Loucy (cell line): ENCODE results near the gene SOAT2.

Experiments
- H2AFZ ChIP-seq: fragments of 200-600 bp; sonication (generic); 2 replicates; pipeline ENCODE4 v1.6.0; 2016; ENCODE audit warnings: antibody characterized with exemption, mild to moderate bottlenecking, low read length, moderate library complexity
- H3F3A ChIP-seq: fragments of 200-600 bp; 2 replicates; pipeline ENCODE4 v1.6.0; 2016; ENCODE audit warnings: antibody characterized with exemption, low read depth, mild to moderate bottlenecking
- H3K27me3 ChIP-seq: fragments of 200-600 bp; sonication (generic); 2 replicates; pipeline ENCODE4 v1.6.1; 2014; ENCODE audit warnings: low read length, mild to moderate bottlenecking; ENCODE audit not compliant: insufficient read depth, poor library complexity, severe bottlenecking
- H3K36me3 ChIP-seq: fragments of 200-600 bp; sonication (generic); 2 replicates; pipeline ENCODE4 v1.6.1; 2016; ENCODE audit warnings: low read length; ENCODE audit not compliant: insufficient read depth
- H3K4me1 ChIP-seq: fragments of 200-600 bp; sonication (generic); 2 replicates; pipeline ENCODE4 v1.5.1; 2014; ENCODE audit warnings: low read length, mild to moderate bottlenecking; ENCODE audit not compliant: insufficient read depth, poor library complexity, severe bottlenecking
- H3K4me2 ChIP-seq: fragments of 200-600 bp; sonication (generic); 2 replicates; pipeline ENCODE4 v1.6.0; 2014; ENCODE audit warnings: antibody characterized with exemption, low read length, low read depth, mild to moderate bottlenecking; ENCODE audit not compliant: poor library complexity, severe bottlenecking
- H3K4me3 ChIP-seq: fragments of 200-600 bp; sonication (generic); 2 replicates; pipeline ENCODE4 v1.5.1; 2014; ENCODE audit warnings: low read length, mild to moderate bottlenecking, mixed read lengths; ENCODE audit not compliant: poor library complexity, severe bottlenecking
- H3K79me2 ChIP-seq: fragments of 200-600 bp; sonication (generic); 2 replicates; pipeline ENCODE4 v1.6.1; 2014; ENCODE audit warnings: low read length; ENCODE audit not compliant: insufficient read depth
- H3K9ac ChIP-seq: fragments of 200-600 bp; sonication (generic); 2 replicates; pipeline ENCODE4 v1.6.0; 2014; ENCODE audit warnings: mild to moderate bottlenecking, low read depth, low read length, moderate library complexity; ENCODE audit not compliant: poor library complexity, severe bottlenecking
- H3K9me2 ChIP-seq: fragments of 200-600 bp; sonication (generic); replicated peaks from 2 replicates; pipeline ENCODE4 v1.6.1; 2016; ENCODE audit warnings: low read depth, low read length, mixed read lengths
- H3K9me3 ChIP-seq: fragments of 200-600 bp; sonication (generic); 2 replicates; pipeline ENCODE4 v1.6.1; 2014; ENCODE audit warnings: mild to moderate bottlenecking, antibody characterized with exemption, low read length, low read depth; ENCODE audit not compliant: insufficient read depth
- H4K20me1 ChIP-seq: fragments of 200-600 bp; sonication (generic); 2 replicates; pipeline ENCODE4 v1.6.0; 2014; ENCODE audit warnings: antibody characterized with exemption, low read length, mild to moderate bottlenecking; ENCODE audit not compliant: insufficient read depth, poor library complexity, severe bottlenecking
- CTCF ChIP-seq: fragments of 200-600 bp; sonication (generic); conservative IDR thresholded peaks from 2 replicates; pipeline ENCODE4 v1.5.1; 2014; ENCODE audit warnings: mild to moderate bottlenecking, antibody characterized with exemption, low read length
- EZH2phosphoT487 ChIP-seq: fragments of 200-600 bp; IDR thresholded peaks from 2 replicates; pipeline ENCODE4 v1.6.1; 2018; ENCODE audit warnings: antibody characterized with exemption, mild to moderate bottlenecking, moderate library complexity, borderline replicate concordance

The SOAT2 gene

GRCh38 chr12:53173085-53173715 lies 69.9 kb downstream of the SOAT2 start:
- H3K4me1 ChIP-seq: no peaks in the 10 kb centered on the region
- TF ChIP-seq CTCF (no peak), EZH2phosphoT487 (no peak)
- no peak overlapping the region for H3K9ac ChIP-seq
- H4K20me1 ChIP-seq: no peaks in the 10 kb centered on the region
- no peaks in the 10 kb centered on the region for H3K36me3 ChIP-seq
- H2AFZ ChIP-seq: no peak overlapping the region
- no peak overlapping the region for H3K4me3 ChIP-seq
- no peaks in the 10 kb centered on the region for H3K79me2 ChIP-seq
- H3K4me2 ChIP-seq: no peak overlapping the region
- H3K27me3 ChIP-seq: no peaks in the 10 kb centered on the region
- no peaks in the 10 kb centered on the region for H3K9me2 ChIP-seq
- H3F3A ChIP-seq: no peaks in the 10 kb centered on the region
- no peaks in the 10 kb centered on the region for H3K9me3 ChIP-seq
